NCI-H2227 (cell line): ENCODE measurements around the gene BOLA2B.
"Not testable (repeated sequence)": the region's sequence is repeated elsewhere in the genome, so short reads cannot be mapped to it uniquely, and the experiment has no call there.

Experiments
- DNase-seq: peaks from one replicate; lab custom pipeline; 2025; ENCODE audit not compliant: unreplicated experiment; lab: John Stamatoyannopoulos, UW

BOLA2B gene

GRCh38 chr16:30193615-30194014, at the start of gene BOLA2B, which contains the start of gene SLX1A:
Gene BOLA2B (minus strand): TSS chr16:30193666. CDS start chr16:30193595, 71 bp downstream.
Gene SLX1A (plus strand): TSS chr16:30193875. CDS start chr16:30194085, 210 bp downstream.
- DNase-seq: not testable (repeated sequence)

DNA sequence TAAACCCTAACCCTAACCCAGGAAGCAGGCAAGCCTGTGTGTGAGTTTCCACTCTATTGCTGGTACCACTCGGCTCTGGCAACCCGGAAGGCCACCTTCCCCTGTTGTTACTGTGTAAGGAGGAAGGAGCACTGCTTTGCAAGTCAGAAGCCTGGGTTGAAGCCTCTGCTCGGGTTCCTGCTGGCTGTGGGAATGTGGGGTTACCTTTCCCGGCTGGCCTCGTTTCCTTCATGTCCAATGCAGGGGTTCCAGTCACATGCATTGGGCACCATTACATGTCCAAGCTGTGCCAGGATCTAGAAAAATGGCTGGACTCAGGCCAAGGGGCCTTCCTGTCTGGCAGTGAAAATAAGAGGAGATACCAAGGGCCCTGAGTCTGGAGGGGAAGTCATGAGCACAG, 23.6 kb upstream of the BOLA2B start:
- not testable (repeated sequence) for DNase-seq

DNA sequence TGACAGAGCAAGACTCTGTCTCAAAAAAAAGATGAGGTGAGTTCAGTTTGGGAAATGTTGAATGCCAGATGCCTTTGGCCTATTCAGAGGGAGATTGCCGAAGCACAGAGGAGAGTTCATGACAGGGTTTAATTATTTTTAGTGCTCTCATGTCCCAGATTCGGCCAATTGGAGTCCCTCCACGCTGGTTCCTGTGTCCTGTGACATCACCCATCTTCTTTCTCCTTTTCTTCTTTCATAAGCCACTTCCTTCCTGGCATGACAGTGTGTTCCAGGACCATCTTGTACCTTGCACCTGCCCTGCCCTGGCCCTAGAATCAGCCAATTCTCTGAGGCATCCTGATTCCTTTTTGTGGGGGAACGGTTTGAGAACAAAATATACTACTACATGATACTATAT, 17.9 kb upstream of the BOLA2B start:
- DNase-seq: not testable (repeated sequence)

DNA sequence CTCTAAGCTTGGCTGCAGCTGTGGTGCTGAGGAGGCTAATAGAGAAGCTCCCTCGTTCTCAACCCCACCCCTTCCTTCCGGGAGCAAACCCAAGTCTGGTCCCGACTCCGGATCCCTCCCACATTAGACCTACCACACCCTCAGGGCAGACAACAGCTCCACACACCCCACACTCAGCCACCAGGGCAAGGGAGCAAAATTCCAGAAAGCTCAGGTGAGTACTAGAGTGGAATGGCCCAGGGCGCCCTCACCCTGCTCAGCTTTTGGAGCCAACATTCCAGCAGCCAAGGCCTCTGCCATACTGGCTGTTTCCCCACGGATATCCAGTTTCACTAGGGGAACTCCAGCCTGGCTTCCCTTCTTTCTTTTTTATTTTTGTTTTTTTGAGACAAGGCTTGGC, 15.6 kb upstream of the BOLA2B start:
- not testable (repeated sequence) for DNase-seq

DNA sequence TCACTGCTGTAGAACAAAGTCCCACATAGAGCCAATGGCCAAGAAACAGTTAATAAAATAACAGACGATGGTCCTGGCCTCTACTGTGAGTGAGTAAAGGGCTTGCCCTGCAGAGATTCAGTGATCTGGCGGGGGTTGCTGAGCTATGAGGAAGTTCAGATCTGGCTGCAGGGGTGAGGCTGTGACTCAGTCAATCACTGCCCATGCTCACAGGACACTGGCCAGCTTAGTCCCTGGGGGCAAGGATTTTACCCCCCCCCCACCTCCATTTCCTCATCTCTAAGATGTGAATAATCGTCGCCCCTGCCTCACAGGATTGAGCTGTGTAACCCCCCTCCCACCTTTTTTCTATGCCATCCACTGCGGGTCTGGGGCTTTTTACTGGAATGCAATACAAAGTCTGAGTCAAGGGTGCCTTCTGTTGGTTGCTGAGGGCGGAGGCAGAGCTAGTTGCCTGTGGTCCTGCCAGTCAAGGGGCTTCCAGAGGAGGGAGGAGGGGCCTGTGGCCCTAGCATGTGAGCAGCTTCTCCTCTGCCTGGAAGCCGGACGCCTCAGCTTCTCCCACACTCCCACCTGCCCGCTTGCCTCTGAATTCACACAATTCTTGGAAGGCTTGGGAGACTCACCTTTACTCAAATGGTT, 13.7 kb upstream of the BOLA2B start:
- DNase-seq: not testable (repeated sequence)

DNA sequence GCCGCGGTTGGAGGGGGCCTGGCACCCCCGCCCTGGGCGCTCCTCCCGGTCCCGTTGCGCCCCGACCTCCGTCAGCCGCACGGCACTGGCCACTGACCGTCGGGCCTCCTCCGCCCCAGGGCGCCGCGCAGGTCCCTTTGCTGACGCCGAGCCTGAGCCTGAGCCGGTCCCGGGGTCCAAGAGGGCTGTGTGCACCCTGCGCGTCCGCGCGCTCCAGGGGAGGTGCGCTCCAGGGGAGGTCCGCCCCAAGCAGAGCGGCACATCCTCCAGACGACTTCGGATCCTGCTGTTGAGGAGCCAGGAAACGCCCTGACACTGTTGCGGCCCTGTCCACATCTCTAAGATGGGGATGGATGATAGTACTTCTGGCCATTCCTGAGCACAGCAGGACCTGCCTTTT, 12.8 kb upstream of the BOLA2B start:
- DNase-seq: not testable (repeated sequence)

GRCh38 chr16:30205541-30206236, 12.2 kb upstream of the BOLA2B start:
- DNase-seq: not testable (repeated sequence)

DNA sequence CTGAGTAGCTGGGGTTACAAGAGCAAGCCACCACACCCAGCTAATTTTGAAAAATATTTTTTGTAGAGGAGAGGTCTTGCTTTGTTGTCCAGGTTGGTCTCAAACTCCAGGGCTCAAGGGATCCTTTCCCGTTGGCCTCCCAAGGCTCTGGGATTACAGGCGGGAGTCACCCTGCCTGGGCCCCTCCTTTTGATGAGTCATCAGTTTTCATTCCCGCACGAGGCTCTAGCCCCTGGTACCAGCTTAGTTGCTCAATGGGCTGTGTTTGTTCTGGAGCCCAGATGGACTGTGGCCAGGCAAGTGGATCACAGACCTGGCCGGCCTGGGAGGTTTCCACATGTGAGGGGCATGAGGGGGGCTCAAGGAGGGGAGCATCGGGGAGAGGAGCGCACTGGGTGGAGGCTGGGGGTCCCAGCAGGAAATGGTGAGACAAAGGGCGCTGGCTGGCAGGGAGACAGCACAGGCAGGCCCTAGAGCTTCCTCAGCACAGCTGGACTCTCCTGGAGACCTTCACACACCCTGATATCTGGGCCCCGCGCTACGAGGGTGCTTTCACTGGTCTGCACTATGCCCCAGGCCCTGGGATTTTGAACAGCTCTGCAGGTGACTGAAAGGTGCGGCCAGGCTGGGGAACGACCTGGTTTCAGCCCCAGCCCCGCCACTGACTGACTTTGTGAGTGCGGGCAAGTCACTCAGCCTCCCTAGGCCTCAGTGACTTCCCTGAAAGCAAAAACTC, 6.3 kb upstream of the BOLA2B start:
- DNase-seq: not testable (repeated sequence)

GRCh38 chr16:30199049-30199448, 5.6 kb upstream of the BOLA2B start, which contains the start of gene SULT1A3:
Gene SULT1A3 (plus strand): TSS chr16:30199255. CDS start chr16:30200729, 1,474 bp downstream.
- DNase-seq: not testable (repeated sequence)

DNA sequence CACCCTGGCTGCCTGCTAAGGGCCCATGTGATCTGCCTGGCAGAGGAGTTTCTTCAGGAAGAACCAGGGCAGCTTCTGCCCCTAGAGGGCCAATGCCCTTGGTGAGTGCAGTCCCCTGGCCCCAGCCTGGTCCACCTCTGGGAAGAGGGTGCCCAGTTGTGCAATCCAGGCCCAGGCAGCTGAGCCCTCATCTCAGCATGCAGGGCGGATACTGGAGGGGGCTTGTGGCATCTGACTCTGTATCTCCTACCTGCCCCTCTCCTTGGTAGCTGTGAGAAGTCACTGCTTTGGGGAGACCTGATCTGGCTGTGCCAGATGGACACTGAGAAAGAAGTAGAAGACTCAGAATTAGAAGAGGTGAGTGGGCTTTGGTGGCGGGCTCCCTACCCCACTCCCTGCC, 3.5 kb upstream of the BOLA2B start:
- DNase-seq: not testable (repeated sequence)

DNA sequence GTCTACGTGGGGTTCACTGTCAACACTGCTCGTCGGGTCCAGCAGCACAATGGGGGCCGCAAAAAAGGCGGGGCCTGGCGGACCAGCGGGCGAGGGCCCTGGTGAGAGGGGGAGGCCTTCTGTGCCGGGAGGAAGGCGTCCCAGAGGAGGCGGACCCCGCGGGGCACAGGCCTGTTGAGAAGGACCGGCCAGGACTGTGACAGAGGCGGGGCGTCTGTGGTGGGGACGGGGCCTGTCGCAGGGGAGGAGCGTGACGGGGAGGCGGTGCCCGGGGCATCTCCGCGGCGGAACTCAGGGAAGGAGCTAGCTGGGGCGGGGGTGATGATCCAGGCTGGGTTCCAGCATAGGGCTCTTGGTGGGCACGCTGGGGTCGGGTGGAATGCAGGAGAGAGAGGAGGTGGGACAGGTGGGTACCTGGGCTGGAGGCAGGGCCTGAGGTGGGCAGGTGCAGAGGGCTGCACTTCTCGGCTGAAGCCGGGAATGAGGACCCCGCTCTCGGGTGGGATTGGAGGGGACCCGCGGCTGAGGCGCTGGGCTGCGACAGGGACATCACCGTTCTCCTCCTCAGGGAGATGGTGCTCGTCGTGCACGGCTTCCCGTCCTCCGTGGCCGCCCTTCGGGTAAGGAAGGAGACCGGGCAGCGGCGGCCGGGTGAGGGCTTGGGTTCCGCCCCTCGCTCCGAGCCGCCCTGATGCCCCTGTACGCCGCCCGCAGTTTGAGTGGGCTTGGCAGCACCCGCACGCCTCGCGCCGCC, 883 bp upstream of the BOLA2B start:
- not testable (repeated sequence) for DNase-seq

DNA sequence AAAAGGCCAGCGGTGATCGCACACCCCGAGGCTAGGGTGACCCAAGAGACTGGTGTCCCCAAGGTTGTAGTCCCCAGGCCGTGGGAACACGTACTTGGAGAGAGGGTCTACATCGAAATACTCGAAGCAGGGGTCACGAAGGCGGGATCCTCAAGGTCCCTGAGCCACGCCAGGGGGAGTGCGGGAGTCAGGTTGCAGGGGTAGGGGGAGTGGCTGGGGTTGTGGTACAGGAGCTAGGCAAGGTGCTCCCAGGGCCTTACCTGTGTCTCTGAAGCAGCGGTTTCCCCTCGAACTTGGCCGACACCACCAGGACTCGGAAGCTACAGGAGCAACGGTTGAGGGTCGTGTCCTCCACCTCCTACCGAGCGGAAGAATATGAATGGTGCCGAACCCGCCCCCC, 368 bp downstream of the BOLA2B start:
- not testable (repeated sequence) for DNase-seq

DNA sequence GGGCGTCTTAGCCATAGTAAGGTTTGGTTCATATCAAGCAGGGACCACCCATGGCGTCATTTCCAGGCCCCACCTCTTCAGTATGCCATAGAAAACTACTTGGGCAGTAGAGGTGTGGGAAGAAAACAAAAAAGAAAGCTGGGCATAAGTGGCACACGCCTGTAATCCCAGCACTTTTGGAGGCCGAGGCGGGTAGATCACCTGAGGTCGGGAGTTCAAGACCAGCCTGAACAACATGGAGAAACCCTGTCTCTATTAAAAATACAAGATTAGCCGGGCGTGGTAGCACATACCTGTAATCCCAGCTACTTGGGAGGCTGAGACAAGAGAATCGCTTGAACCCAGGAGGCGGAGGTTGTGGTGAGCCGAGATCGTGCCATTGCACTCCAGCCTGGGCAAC, 2.3 kb downstream of the BOLA2B start:
- not testable (repeated sequence) for DNase-seq

- no peak for DNase-seq
Measured at GRCh38 chr16:30187971-30188561, 5.4 kb downstream of the BOLA2B start.

DNA sequence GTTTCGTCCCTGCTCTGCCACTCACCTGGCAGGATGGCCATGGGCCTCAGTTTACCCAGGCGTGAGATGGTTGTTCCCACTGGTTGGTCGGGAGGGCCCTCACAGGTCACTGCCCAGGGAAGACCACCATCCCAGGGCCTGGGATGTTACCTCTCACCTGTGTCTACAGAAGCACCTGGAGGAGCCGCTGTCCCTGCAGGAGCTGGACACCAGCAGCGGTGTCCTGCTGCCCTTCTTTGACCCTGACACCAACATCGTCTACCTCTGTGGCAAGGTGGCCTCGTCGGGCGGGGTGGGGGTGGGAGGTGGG, 6.0 kb downstream of the BOLA2B start:
- DNase-seq: no peak

GRCh38 chr16:30186782-30187555, 6.5 kb downstream of the BOLA2B start:
- peak; percentile 22 for DNase-seq

DNA sequence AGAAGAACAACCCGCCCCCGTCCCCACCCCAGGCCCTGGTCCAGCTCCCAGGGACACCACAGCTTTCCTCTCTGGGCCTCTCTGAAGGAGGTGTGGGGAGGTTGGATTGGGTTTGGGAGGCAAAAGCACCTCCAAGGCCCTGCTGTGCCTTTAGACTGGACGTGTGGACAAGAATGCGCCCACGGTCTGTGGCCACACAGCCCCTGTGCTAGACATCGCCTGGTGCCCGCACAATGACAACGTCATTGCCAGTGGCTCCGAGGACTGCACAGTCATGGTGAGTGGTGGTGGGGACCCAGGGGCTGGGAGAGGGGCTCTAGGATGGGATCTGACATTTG, 7.1 kb downstream of the BOLA2B start:
- no peak for DNase-seq

DNA sequence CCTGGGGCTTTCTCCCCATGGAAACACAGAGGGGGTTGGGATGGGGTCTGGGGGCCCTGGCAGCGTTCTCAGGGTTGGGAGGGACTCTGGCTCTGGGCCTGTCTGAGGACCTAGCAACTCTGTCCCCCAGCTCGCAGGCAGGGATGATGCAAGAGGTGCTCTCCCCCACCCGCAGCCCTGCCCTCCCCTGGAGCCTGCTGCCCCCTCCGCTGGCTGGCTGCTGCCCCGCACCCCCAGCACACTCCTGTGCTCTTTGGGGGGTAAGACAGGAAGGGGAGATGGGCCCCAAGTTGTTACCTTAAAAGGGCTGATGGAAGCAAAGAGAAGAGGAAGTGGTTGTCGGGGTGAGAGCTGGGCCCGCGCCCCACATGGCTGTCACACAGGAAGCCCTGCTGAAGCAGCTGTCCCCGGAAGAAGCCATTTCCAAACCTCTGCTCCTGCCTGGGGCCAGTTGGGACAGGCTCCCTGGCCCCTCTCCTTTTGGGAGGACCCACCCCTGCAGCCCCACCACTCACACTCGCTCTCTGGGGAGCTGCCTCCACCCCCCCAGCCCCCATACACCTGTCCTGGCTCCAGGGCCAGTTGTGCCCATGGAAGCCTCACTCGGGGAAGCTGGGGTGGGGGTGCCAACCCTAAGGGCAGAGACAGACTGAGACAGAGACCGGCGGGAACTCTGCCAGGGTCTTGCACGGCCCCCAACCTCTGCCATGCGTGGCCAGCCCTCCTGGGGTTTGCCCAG, 7.6 kb downstream of the BOLA2B start:
- DNase-seq: no peak

GRCh38 chr16:30184891-30185682, 8.4 kb downstream of the BOLA2B start:
- DNase-seq: no peak
